HG02840 (cell line): Measurements from ENCODE around the gene GSTM5.
A peak's percentile ranks its signal among the peaks of the same experiment; 100 is the strongest.
"Not testable (repeated sequence)": the region's sequence is repeated elsewhere in the genome, so short reads cannot be mapped to it uniquely, and the experiment has no call there.

Experiments
- ATAC-seq: cut with Tn5 transposase; IDR thresholded peaks from one replicate; pipeline ENCODE4 v1.9.1; 2021; ENCODE audit warnings: mild to moderate bottlenecking, moderate library complexity, moderate number of reproducible peaks; ENCODE audit not compliant: unreplicated experiment, low FRiP score

Gene GSTM5

DNA sequence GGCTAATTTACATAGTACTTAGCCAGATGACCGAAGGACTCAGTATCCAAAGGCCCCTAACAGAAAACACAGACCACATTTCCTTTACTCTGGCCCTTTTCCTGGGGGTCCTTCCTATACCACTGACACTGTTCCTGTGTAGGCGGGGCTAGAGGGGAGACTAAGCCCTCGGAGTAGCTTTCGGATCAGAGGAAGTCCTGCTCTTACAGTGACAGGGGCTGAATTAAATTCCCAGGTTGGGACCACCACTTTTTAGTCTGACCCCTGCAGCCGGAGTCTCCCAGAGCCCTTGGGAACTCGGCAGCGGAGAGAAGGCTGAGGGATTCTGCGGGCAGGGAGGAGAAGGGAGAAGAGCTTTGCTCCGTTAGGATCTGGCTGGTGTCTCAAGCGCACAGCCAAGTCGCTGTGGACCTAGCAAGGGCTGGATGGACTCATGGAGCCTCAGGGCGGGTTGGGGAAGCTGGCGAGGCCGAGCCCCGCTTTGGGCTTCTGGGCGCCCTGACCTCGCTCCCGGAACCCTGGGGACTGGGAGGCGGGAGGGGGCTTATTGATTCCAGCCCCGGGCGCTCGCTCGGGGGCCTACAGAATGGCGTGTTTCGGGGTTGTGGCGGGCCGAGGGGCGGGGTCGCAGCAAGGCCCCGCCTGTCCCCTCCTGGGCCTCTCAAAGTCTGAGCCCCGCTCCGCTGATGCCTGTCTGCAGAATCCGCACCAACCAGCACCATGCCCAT lies at the start of gene GSTM5:
Gene GSTM5 (plus strand): TSS at position 659 of the 728 bp plus-strand sequence. CDS start 62 bp downstream, at position 721.
- ATAC-seq = not testable (repeated sequence)

DNA sequence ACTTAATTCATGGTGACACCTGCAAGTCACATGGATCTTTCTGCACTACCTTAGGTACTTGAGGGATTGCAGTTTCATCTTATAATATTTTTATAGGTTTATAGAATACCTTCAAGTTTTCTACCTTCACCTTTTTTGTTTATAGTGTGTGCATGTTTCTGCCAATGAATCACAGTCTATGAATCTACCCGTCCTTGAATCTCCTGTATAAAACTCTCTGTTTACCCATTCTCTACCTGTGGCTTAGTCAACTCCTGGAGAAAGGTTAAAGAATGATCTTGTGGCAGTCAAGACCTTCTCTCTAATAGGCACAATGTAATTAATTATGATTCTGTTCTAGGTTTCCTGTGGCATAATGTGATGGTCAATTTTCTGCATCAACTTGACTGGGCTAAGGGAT lies 47.4 kb upstream of the GSTM5 start:
- no peak for ATAC-seq

DNA sequence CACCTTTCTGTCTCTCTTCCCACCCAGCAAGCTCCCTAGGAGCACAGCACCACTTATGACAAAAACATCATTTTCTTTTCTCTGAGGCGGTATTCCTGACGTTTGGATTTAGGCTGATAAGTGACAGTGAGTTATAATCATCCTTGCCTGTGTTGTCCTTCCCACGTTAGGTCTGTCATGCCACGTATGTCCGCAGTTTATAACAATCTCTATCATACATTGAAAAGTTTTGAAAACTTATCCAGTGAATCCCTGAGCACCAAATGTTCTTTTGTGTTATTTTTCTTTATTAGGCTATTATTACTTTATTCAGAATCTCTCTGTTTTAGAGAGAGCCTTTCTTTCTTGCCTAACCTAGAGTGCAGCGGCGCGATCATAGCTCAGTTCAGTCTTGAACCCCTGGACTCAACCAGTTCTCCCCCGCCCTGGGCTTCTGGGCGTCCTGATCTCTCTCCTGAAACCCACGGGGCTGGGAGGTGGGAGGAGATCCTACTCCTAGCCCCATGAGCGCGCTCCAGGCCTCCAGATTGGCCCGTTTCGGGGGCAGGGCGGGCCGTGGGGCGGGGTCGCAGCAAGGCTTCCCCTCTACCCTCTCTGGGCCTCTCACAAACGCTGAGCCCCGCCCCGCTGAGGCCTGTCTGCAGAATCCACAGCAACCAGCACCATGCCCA lies 44.5 kb upstream of the GSTM5 start, which contains the start of gene GSTM2:
Gene GSTM2 (plus strand): TSS at position 606 of the 671 bp plus-strand sequence. CDS start 59 bp downstream, at position 665.
- peak; percentile 83 for ATAC-seq

DNA sequence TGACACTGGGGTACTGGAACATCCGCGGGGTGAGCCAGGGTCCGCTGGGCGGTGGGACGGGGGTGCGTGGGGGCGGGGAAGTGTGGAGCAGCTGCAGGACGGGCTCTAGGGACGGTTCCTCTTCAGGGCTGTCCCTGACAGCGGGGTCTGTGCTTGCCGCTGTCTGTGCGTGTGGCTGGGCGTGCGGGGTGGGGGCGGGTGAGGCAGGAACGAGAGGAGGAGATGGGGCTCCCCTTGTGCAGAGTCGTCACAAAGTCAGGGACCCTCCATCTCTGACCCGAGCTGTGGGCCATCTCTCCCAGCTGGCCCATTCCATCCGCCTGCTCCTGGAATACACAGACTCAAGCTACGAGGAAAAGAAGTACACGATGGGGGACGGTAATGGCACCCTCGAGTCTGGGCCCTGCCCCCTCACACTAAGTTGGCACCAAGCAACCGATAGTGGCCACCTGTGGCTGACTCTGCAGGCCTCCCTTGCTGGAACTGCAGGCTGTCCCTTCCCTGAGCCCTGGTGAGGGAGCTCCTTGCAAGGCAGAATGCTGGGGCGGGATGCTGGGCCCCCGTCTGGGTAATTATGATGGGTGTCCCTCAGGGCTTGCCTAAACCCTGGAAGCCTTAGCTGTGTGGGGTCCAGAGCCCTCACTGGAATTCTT lies 43.8 kb upstream of the GSTM5 start:
- ATAC-seq = no peak

DNA sequence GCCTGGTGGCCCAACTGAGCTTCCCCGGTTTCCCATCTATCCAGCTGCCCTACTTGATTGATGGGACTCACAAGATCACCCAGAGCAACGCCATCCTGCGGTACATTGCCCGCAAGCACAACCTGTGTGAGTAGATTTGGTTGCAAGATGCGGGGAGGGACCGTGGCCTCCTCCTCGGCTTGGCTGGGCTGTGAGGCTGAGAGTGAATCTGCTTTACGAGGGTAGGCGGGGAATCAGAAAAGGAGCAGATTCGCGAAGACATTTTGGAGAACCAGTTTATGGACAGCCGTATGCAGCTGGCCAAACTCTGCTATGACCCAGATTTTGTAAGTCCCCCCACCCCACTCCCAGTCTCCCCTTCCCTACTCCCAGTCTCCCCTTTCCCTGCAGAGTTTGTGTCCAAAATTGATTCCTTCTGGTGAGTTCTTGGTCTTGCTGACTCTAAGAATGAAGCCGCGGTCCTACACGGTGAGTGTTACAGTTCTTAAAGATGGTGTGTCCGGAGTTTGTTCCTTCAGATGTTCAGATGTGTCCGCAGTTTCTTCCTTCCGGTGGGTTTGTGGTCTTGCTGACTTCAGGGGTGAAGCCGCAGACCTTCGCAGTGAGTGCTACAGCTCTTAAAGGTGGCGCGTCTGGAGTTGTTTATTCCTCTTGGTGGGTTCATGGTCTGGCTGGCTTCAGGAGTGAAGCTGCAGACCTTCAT lies 42.7 kb upstream of the GSTM5 start:
- no peak for ATAC-seq

DNA sequence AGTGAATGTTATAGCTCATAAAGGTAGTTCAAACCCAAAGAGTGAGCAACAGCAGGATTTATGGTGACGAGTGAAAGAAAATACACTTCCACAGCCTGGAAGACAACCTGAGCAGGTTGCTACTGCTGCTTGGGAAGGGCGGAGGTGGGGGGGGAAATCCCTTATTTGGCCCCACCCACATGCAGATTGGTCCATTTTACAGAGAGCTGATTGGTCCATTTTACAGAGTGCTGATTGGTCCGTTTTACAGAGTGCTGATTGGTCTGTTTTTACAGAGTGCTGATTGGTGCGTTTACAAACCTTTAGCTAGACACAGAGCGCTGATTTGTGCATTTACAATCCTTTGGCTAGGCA lies 42.1 kb upstream of the GSTM5 start:
- not testable (repeated sequence) for ATAC-seq

DNA sequence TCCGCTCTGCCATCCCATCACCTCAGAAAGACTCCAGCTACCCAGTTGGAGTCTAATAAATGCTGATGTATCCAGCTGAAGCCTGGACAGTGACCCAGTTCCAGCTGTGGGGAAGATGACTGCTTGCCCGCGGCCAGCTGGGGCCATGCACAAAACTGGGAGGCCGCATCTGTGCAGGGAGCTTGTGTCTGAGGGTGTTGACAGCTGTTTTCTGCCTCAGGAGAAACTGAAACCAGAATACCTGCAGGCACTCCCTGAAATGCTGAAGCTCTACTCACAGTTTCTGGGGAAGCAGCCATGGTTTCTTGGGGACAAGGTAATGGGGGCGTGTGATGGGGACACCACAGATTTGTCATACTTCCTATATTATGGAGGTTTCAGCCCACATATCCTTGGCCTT lies 41.0 kb upstream of the GSTM5 start:
- ATAC-seq = no peak

DNA sequence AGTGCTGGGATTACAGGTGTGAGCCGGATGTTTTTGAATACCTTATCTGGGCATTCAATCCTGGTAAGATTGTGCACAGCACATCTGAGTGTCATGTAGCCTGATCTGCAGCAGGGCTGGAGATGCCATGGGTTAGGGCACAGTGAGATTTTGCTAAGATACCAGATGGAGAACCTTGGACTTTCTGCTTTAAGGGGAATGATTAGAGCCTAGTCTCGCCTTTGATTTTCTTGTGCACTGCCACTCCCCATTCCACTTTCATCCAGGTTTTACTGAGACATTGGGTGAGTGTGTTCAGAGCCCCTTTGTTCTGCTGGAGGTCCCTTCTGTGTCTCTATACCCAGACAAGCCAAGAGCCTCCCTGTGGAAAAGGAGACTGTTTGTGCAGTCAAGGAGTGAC lies 38.2 kb upstream of the GSTM5 start:
- not testable (repeated sequence) for ATAC-seq

DNA sequence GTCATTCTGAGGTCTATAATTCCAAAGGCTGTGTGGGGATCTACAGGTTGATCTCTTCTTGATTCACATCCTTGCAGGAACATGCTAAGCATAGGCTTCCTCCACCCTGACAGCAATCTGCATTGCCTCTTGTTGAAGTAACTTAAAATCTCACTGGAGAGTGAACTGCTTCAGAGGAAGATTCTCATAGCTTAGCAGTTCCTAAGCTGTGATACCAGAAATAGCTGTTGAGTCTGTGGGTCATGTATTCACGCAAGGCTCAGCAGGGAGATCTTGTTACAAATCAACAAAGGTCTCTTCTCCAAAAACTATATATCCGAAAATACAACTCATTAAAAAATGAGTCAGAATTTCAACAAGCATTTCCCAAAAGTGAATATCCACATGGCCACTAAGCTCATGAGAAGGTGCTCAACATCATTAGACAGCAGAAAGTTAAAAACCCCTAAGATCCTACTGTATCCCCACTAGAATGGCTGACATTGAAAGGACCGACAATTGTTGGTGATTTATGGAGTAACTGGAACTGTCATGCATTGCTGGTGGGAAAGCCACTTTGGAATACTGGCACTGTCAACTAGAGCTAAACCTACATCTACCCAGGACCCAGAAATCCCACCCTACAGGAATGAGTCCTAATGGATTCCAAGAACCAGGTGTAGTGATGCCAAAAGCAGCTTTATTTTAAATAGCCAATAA lies 35.2 kb upstream of the GSTM5 start:
- ATAC-seq = not testable (repeated sequence)

DNA sequence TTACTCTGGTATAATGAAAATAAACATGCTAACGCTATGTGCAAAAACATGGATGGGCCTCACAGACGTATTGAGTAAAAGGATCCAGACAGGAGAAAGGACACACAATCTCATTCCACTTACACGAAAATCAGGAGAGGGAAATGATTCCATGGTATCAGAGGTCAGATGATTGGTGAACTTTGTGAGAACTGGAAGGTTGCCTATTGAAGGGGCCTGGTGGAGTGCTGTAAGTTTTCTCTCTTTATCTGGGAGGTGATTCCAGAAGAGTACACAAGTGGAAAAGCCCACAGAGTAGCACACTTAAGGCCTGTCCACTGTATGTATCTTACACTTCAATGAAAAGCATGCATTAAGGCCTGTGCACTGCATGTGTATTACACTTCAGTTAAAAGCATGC lies 34.6 kb upstream of the GSTM5 start:
- no peak for ATAC-seq

DNA sequence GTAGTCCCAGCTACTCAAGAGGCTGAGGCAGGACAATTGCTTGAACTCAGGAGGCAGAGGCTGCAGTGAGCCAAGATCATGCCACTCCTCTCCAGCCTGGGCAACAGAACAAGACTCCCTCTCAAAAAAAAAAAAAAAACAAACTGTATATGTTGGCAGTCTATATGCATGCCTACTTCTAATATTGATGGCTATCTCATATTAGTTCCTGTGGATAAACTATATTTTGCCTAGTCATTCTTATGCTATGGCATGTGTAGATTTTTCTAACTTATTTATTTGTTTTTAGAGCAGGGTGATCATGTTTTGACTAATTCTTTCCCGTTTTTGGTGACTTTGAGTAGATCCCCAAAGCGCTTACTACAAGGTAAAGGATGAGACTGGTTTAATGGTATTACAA lies 33.4 kb upstream of the GSTM5 start:
- not testable (repeated sequence) for ATAC-seq

DNA sequence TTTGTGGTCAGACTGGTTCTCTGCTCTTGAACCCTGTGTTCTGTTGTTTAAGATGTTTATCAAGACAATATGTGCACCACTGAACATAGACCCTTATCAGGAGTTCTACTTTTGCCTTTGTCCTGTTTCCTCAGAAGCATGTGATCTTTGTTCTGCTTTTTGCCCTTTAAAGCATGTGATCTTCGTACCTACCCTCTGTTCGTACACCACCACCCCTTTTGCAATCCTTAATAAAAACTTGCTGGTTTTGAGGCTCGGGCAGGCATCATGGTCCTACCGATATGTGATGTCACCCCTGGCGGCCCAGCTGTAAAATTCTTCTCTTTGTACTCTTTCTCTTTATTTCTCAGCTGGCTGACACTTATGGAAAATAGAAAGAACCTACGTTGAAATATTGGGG lies 27.3 kb upstream of the GSTM5 start:
- ATAC-seq = not testable (repeated sequence)

DNA sequence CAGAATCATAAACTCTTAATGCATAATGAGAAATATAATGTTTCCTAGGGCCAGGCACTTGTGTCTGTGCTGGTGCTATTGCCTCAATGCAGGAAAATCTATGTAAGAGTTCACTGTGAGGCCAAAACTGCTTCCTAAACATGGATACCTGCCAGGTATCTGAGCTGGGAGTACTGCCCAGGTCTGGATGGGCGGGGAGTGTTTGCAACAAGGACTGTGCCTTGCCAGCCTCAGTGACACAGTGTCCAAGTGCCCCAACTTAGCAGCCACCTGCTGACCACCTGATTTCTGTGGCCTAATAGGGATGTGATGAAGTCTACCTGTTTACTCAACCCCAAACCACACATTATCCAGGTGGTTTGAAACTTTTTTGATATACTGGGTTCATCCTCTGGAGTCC lies 26.7 kb upstream of the GSTM5 start:
- ATAC-seq = not testable (repeated sequence)

DNA sequence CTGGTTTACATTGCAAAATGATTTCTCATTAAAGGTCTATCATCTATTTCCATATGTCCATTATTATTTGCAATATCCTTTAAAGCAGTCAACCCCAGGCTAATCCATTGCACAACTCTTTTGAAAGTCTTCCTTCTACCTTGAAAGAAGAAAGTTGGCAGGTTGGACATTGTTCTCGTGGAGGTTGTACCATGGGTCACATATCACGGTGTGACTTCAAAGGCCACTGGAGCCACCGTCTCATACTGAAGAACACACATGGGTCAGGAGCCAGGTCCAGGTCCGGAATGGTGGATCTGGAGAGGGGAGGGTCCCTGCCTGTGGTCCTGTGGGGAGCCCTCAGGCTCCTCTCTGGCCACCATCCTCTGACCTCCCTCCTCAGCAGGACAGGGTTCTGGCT lies 26.2 kb upstream of the GSTM5 start:
- ATAC-seq = not testable (repeated sequence)

DNA sequence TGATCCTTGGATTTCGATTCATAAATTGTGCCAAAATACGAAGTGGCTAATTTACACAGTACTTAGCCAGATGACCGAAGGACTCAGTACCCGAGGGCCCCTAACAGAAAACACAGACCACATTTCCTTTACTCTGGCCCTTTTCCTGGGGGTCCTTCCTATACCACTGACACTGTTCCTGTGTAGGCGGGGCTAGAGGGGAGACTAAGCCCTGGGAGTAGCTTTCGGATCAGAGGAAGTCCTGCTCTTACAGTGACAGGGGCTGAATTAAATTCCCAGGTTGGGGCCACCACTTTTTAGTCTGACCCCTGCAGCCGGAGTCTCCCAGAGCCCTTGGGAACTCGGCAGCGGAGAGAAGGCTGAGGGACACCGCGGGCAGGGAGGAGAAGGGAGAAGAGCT lies 24.9 kb upstream of the GSTM5 start:
- not testable (repeated sequence) for ATAC-seq

DNA sequence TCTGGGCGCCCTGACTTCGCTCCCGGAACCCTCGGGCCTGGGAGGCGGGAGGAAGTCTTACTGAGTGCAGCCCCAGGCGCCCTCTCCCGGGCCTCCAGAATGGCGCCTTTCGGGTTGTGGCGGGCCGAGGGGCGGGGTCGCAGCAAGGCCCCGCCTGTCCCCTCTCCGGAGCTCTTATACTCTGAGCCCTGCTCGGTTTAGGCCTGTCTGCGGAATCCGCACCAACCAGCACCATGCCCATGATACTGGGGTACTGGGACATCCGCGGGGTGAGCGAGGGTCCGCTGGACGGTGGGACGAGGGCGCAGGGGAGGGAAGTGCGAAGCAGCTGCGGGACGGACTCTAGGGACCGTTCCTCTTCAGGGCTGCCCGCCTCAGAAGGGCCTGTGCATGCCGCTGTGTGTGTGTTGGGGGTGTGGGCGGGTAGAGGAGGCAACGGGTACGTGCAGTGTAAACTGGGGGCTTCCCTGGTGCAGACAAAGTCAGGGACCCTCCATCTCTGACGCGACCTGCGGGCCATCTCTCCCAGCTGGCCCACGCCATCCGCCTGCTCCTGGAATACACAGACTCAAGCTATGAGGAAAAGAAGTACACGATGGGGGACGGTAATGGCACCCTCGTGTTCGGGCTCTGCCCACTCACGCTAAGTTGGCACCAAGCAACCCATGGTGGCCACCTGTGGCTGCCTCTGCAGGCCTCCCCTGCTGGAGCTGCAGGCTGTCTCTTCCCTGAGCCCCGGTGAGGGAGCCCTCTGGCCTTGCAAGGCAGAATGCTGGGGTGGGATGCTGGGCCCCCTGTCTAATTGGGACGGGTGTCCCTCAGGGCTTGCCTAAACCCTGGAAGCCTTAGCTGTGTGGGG lies 24.2 kb upstream of the GSTM5 start, which contains the start of gene GSTM1:
Gene GSTM1 (plus strand): TSS at position 177 of the 859 bp plus-strand sequence. CDS start 57 bp downstream, at position 234.
- ATAC-seq = peak; percentile 89

DNA sequence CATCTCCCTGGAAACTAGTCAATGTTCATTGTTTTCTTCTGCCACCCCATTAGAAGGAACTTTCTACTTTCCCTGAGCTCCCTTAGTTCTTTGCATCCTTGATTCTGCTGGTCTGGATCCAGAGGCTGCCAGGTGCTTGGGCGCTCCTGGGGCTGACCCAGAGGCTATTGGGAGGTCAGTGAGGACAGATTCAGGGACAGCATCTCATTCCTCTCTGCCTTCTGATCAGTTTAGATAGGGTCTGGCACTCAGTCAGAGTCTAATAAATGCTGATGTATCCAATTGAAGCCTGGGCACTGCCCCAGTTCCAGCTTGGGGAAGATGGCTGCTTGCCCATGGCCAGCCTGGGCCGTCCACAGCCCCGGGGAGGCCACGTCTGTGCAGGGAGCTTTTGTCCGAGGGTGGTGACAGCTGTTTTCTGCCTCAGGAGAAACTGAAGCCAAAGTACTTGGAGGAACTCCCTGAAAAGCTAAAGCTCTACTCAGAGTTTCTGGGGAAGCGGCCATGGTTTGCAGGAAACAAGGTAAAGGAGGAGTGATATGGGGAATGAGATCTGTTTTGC lies 22.1 kb upstream of the GSTM5 start:
- no peak for ATAC-seq

DNA sequence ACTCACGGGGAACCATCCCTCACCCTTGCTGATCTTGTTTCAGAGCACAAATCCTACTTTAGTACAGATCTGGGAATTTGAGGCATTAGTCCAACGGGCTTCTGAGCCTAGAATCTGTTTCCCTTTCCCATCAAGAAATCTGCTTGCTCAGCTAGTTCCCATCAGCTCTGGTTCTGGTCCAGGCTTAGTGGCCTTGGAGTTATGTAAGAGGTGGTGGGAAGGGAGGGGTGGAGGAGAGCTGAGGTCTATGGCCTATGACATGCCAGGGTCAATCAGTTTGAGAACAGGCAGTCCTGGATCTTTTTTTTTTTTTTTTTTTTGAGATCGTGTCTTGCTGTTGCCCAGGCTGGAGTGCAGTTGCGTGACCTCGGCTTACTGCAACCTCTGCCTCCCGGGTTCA lies 20.3 kb upstream of the GSTM5 start:
- ATAC-seq = no peak

DNA sequence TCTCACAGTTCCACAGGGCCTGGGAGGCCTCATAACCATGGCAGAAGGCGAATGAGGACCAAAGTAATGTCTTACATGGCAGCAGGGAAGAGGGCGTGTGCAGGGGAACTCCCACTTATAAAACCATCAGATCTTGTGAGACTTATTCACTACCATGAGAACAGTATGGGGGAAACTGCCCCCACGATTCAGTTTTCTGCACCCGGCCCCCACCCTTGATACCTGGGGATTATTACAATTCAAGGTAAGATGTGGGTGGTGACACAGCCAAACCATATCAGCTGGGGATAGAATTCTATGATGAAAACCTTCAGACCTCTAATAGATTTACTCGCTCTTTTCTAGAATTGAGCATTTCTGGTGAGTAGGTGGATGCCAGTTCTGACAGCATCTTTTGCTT lies 17.7 kb upstream of the GSTM5 start:
- not testable (repeated sequence) for ATAC-seq
